Endothelial cell of hepatic sinusoid (primary cell): ENCODE results near the gene ARID1B.
"Not testable (repeated sequence)": the region's sequence is repeated elsewhere in the genome, so short reads cannot be mapped to it uniquely, and the experiment has no call there.

Source experiments
- in situ Hi-C: cut with HindIII; loops from 2 replicates; pipeline ENCODE4 v1.10.0; 2017; ENCODE audit warnings: low sequenced_read_pairs

Gene ARID1B

DNA sequence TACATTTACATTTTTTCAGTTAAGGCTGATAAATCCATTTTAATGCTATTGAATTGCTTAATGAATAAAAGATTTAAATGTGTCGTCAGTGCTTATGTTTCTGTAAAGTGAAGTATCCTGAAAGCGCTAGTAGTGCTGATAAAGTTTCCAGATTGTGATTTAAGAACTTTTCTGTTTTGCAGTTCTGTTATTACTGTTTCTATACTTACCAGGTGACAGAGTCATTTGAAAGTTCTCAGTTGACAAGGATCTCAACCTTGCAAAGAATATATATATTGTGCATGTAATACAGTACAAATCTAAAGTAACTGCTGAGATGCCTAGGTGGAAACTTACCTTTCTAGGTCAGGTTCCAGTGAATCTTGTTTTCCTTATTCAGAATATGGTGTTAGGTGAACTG lies 201.8 kb downstream of the ARID1B start:
- in situ Hi-C loops: no loop called here

DNA sequence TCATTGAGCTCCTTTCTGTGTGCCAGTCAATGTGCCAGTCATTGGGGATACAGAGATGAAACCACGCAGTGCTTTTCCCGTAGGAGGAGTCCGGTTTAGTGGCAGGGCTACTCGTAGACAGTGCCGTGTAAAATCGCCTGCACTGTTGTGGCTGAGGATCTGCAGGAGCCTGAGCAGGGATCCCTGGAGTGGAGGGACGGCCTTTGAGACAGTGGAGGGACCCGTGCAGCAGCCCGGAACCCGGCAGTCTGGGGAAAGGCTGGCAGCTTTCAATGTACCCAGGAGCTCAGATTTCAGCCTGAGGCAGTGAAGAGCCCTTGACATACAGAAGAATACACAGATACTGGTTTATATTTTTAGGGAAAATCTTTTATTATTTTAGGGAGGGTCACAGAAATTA lies 203.3 kb downstream of the ARID1B start:
- in situ Hi-C loops: no loop called here

DNA sequence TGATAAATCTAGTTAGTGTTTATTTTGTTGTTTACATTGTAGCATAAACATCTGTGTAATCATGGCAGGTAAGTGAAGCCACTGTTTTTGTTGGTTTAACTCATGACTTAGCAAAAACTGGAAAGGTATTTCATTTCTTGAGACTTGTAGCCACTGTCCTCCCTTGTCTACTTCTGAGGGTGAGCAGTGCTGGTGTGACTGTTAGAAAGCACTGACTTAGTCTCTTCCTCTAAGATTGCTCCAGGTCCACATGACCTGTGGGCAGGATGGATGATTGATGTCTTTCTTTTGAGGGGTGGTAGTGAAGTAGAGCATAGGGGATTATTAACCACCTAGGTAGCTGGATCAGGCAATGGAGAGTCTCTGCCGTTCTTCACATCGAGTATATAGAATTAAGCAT lies 203.8 kb downstream of the ARID1B start:
- in situ Hi-C loops: no loop called here

DNA sequence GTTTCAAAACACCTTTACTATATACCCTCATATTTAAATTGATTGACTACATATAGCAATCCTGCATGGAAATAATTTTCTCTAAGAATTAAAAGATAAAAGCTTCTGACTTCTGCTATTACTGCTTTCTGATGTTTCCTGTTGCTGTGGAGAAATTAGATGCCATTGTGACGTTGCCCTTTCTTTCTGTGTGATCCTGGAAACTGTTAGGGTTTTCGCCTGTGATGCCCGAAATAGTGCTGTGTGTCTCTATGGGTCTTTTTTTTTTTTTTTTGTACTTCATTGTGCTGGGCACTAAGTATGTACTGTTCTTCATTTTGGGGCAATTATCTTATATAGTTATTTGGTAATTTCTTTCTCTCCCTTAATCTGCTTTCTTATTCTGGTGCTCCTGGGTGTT lies 205.0 kb downstream of the ARID1B start:
- in situ Hi-C loops: no loop called here

DNA sequence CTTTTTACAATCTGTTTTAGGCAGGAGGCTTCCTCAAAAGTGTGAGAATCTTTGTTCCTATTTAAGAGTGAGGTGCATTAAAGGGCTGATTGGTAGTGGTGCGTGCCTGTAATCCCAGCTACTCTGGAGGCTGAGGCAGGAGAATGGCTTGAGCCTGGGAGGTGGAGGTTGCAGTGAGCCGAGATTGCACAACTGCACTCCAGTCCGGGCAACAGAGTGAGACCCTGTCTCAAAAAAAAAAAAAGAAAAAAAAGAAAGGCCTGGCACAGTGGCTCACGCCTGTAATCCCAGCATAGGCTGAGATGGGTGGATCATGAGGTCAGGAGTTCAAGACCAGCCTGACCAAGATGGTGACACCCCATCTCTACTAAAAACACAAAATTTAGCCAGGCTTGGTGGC lies 205.7 kb downstream of the ARID1B start:
- in situ Hi-C loops: not testable (repeated sequence)

DNA sequence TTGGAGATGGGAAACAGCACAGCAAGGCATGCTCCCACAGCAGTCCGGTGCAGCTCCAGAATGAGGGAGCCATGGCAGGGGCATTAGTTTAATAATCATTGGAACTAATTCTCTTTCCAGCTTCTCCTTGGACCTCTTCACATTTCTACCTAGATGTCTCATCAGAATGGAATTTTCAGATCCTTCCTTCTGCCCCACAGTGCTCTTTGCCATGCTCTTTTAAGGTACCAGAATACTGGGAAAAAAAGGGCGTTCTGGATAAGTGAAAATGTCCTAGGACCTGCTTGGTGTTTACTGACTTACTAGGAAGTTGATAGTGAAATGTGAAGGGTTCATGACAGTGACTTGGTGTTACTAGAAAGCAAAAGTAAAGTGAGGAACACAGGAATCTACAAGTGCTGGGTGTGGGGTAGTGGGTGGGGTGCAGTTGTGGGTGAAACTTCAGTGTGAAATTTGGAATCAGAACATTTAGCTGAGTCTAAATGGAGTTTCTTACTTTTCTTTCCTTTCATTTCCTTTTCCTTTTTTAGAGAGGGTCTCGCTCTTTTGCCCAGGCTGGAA lies 207.1 kb downstream of the ARID1B start:
- in situ Hi-C loops: no loop called here

DNA sequence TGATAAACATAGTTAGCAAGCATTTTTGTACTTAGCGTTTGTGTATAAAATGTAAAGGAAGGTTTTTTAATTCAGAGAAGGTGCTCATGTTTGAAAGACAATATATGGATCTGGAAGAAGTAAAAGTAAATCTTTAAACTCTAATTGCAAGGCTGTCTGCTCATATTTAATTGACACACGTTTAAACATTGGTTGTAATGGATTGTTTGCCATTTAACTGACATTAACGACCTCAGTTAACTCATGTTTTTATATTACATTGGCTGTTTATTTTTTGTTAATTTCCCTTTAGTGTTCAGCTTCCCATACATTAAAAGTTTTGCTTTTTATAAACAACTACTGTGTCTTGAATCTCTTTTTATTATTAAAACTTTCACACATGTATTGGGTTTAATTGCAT lies 208.1 kb downstream of the ARID1B start:
- in situ Hi-C loops: no loop called here

DNA sequence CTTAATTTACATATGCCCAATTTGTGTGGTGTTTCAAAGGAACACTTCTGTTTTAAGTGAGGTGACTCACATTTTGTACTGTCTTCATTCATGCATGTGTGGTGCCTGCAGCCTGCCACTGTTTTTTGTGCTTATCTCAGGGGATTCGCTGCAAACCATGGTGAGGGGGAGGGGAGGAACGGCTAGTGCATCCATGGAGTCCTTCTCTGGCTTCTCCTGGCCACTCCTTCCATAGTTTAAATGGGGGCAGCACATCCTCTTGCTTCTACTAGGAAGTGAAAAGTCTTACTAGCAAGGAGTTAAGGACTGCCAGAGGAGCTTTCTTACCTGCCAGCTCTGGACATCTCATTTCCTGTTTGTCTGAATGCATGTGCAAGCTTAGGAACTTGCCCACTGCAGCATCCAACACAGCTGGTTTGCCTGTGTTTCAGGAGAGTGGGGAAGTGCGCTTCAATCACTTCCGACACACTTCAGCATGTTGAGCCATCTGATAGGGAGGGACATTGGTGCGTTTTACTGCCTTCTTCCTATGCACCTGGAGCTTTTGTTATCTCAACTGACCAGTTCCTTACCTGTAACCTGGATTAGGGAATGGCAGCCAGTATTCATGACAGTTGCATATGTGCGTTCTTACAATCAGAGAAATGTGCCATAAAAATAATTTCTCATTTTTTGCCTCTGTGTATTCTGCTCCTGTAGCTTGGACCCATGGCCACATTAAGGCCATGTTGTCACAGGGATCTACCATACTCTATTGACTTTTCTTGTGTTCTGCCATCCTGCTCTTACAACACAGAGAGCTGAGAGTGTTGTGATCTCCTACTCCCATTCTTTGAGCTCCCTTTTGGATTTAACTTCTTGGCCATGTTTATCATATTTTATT lies 211.3 kb downstream of the ARID1B start:
- in situ Hi-C loops: no loop called here

DNA sequence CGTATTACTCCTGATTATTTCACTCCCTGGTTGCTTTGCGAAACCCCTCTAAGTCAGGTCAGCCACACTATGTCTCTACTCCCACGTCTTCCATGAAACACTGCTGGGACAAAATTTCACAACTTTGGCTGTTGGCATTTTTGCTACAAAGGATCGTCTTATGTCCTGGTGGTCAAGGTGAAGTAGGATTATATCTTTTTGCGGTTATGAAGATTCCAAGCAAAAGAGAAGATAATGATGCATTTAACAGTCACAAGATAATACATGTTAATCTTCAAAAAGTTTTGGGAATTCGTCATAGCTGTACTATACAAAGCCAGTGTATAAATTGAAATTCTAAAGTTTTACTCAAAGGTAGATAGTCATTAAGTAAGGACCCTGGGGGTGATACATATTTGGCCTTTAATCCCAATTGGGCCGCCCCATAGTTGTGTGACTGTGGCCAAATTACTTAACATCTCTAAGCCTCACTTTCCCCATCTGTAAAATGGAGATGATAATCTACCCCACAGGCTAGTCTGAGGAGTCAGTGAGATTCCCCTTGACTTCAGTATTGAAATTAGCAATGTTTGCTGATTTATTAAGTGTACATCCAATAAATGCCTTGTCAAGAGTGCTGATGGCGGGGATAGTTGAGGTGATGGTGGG lies 212.1 kb downstream of the ARID1B start:
- in situ Hi-C loops: no loop called here

DNA sequence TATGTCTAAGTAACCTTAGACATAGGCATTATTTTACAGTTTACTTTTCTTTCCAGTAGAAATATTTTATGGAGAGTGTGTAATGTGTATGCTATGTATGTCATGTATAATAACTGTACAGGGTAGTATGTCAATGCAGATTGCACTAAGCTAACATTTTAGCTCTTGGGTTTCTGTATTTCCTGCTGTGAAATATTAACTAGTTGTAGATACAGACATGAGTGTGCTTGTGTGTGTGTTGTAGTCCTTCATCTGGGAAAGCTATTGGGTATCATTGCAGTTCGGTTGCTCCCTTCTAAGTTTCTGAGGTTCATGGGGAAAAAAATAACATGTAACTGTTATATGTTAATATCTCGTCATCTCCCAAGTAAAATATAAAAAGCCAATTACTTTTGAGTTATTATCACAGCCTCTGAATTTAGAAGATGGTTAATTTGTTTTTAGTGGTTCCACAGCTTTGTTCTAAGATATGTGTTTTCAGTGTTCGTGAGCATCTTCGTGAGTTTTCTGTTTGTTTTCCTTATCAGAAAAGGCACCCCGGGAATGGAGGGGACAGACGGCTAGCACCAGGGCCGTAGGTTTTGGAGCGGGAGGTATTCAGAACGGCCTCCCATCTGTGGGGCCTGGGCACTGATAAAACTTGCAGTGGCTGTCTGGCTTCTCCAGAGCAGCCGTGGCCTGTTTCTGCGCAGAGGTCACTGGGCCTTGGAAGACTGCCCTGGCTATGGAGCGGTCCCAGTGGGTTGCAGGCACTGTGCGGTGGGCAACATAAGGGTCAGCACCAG lies 215.0 kb downstream of the ARID1B start:
- in situ Hi-C loops: no loop called here

DNA sequence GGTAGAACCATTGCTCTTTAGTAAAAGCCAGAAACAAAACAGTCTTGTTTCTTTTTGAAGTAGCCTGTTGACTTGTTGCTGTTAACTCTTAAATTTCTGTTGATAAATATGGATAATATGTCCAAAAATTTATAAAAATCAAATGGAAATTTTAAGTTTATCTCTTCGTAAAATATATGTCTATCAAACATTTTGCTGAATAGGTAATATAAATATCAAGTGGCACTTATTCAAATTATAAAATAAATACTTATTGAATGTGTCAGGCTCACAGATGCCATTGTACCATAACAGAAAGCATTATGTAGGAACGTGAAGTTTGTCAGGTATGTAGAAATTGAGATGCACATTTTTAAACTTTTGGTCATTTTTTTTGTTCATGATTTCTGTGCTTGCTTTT lies 216.5 kb downstream of the ARID1B start:
- in situ Hi-C loops: no loop called here

DNA sequence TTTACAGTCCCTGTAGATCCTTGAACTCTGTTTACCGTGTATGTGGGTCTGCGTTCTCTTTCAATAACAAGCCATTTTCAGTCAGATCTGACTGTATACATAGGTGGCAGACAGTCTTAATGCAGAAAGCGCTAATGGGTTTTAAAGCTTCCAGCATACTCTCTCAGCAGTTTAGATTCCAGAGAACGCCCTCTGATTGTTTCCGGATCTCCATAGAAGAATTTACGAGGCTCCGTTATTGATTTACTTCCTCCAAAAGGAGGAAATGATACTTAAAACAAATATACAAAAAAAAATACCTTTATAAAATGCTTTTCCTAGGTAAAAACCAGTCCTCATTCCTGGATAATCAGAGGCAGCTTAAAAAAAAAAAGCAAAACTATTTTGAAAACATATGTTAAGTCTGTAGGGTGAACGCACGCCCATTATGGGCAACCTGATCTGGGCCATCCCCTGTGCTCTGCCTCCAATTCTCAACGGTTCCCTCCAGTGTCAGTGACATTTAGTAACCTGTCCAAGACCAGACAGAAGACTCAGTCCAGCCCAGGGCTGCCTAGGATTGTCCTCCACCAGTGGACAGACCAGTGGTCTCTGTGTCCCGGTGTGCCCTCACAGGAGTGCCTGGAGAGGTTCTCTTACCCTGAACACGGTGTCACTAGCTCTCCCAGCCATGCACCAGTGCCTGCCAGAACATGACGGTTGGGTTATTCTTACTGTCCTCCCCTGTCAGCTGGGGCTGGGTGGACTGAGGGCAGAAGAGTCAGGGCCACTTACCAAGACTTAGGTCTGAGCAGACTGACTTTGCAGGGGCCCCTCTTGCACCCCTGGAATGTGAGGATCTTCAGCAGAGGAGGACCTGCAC lies 217.3 kb downstream of the ARID1B start:
- in situ Hi-C loops: no loop called here

DNA sequence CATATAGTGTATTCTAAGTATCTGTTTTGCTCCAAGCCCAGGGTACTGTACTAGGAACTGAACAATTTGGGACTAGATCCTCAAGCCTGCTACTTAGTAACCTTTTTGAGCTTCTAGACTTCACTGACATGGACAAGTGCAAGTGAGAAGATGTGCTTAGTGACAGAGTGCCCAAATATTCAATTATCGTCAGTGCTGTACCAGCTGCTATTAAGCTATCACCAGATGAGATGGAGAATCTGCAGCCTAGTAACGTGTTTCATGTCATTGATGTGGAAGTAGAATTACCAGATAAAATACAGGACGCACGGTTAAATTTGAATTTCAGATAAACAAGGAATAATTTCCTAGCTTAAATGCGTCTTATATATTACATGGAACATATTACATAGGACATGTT lies 218.3 kb downstream of the ARID1B start:
- in situ Hi-C loops: no loop called here

DNA sequence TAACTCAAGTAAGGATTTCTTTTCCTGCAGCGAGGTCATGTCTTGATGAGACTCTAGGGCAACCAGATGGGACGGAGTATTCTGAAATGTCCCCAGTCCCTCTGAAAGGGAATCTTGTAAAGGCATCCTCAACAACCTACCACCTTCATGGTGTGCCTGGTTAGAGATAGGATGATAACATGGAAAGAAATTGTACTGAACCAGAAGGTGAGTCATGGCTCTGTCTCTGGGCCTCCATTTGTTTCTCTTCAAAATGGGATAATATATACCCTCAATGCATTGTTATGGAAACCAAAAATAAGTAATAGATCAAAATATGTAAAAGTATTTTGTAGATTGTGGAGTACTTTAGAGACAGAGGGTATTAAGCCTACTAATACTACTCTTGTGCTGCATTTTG lies 219.1 kb downstream of the ARID1B start:
- in situ Hi-C loops: no loop called here

DNA sequence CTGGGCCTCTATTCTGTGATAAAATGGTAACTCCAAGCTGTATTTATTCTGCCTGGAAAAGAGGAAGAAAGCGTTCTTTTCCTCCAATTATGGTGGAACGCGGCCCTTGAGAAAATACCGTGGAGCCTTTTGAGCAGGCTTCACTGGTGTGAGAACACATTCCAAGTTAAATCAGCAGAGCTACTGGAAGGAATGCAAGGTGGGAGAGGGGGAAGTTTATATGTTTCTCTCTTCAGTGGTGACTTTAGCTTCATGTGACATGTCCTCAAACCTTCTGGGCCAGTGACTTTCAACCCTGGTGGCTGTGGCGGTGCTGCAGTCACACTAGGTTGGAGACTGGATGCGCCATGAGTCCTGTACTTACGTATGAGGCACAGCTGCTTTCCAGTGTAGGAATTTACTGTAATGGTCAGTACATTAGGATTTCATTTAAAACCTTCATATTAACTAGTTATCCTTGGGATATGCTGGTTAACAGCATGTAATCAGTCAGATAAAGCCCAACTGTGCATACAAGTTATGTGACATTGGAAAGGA lies 221.7 kb downstream of the ARID1B start:
- in situ Hi-C loops: no loop called here

DNA sequence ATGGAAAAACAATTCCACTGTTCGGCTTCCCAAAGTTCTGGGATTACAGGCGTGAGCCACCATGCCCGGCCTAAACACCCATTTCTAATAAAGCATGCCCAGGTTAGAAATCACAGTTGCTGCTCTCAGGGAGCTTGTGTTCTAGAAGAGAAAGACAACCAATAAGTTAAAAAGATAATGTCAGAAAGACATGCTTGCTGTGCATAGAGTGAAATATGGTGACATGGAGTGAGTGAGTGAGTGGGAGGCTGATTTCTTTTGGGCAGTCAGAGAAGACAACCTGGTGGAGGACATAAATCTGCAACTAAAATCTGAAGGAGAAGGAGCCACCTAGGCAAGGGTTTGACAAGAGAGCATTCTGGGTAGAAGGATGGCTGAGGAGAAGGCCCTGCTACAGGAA lies 222.6 kb downstream of the ARID1B start:
- in situ Hi-C loops: no loop called here

DNA sequence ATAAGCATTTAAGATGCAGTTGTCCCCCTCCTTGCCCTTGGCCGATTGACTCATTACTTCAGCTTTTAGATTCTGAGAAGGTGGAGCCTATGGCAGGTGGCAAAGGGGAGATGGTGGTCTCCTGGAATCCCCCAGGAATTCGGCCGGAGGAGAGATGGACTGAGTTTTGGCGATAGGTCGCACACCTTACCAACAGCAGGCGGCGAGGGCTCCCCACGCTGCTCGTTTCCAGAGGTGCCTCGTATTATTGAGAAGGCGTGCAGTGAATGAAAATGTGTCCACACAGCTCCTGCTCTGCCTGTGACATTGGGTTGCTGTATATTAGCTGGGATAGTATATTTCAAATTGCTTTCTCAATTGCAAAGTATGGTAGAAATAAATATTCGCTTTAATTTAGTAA lies 224.5 kb downstream of the ARID1B start:
- in situ Hi-C loops: no loop called here

DNA sequence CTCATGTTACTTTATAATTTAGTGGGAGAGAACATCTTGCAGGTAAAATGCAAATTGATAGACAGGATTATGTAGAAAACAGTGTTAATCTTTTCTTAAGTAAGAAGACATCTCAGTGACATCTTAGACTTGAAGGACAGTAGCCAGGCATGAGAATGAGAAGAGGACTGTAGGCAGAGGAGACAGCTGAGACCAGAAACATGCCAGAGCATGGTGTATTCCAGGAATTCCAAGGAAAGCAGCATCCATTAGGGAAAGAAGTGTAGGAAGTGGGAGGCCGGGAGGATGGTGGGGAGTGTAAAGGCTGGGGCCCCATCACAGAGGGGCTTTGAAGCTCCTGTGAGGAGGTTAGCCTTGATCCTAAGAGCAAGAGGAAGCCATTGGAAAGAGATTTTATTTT lies 225.6 kb downstream of the ARID1B start:
- in situ Hi-C loops: no loop called here

DNA sequence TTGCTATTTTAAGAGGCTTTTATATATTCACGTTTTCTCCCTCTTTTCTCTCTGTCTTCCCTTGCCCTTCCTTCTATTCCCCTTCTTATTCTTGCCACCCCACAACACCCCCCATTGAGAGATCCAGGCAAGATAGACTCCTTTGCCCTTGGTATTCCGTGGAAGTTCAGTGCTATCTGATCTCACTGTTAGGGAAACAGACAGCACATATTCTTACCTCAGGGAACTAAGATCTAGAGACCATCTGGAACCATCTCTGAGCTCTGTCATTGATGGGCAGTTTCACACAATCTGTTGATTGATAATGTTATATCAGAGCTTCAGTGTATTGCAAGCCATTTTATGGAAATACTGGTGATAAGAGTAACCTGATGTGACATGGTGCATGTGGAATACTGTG lies 228.8 kb downstream of the ARID1B start:
- in situ Hi-C loops: no loop called here

DNA sequence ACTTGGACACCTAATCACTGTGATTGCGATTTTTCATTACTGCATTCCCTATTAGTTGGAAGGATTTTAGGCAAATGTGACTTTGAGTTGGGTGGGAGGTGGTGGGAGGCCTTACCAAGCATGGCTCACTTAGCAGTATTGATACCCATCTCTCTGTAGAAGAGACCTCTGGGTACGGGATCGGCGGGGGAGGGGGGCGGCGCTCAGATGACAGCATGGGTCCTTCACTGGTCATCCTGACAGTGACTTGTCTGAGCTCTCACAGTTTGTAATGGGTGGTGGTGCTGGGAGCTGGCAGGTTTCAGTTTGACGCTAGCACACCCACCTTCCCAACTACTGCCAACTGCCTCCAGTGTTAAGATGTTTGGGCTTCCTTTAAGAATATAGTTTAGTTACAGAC lies 231.4 kb downstream of the ARID1B start:
- in situ Hi-C loops: no loop called here
